AG04449 (cell line): ENCODE measurements around the gene DDIT4.

Experiments
- CTCF ChIA-PET: fragments of 350-600 bp; formaldehyde crosslinking; extraction: SDS; loops from one replicate; lab custom pipeline; 2021; ENCODE audit warnings: antibody characterized with exemption; lab: Yijun Ruan, JAX
- POLR2A ChIA-PET: fragments of 400-600, 350-600 bp; formaldehyde crosslinking; extraction: SDS; loops from one replicate; lab custom pipeline; 2020; ENCODE audit warnings: antibody characterized with exemption, inconsistent platforms; lab: Yijun Ruan, JAX
- DNase-seq: peaks from one replicate; pipeline ENCODE4 v3.0.0-alpha.2; 2010; ENCODE audit warnings: low read depth, low spot score
- H3K4me3 ChIP-seq: 2 replicates; pipeline ENCODE4 v1.5.1; 2011; ENCODE audit warnings: low read depth, mild to moderate bottlenecking, control low read depth, low read length
- CTCF ChIP-seq: IDR thresholded peaks from one replicate; pipeline ENCODE4 v1.5.1; 2011; ENCODE audit warnings: mild to moderate bottlenecking, moderate library complexity, low read length, control low read depth, inconsistent platforms; ENCODE audit not compliant: insufficient read depth; ENCODE audit errors: missing control alignments

DDIT4 gene

GRCh38 chr10:72229261-72230251 is 44.2 kb upstream of the DDIT4 start:
- TF ChIP-seq CTCF: no peak
- ChIA-PET POLR2A (no interaction called here), CTCF (interaction anchor here (0.6 to 2.0 kb wide), 10 partner anchors 8 to 392 kb away, joined by 3 to 11 read pairs (median 6); no protein-coding TSS in a partner anchor)
- H3K4me3 ChIP-seq: no peak overlapping the region
- DNase-seq: no peak

DNA sequence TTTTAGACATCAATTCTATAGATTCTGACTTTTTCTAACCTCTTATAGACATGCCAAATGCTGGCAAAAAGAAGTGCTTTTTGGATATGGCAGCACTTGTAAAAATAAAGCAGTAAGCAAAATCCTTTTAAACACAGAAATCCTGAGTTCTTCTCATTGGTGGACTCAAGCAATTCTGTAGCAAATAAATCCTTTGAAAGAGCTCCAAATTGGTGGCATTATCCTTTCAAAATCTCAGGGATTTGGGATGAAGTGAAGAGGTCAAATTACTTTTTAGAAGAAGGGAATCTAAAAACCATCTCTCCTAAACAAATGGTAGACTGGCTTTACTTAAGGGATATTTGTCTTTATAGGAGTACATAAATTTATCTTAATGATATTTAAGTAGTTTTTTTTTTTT is 40.1 kb upstream of the DDIT4 start:
- DNase-seq: no peak
- H3K4me3 ChIP-seq: no peak overlapping the region
- CTCF ChIA-PET: interaction anchor here (0.6 to 0.9 kb wide), 2 partner anchors 337 to 1171 kb away, joined by 3 to 4 read pairs; no protein-coding TSS in a partner anchor
- no peak for TF ChIP-seq CTCF
- POLR2A ChIA-PET: interaction anchor here (0.9 kb wide), 1 partner anchor 41 kb away, joined by 3 read pairs; no protein-coding TSS in a partner anchor

DNA sequence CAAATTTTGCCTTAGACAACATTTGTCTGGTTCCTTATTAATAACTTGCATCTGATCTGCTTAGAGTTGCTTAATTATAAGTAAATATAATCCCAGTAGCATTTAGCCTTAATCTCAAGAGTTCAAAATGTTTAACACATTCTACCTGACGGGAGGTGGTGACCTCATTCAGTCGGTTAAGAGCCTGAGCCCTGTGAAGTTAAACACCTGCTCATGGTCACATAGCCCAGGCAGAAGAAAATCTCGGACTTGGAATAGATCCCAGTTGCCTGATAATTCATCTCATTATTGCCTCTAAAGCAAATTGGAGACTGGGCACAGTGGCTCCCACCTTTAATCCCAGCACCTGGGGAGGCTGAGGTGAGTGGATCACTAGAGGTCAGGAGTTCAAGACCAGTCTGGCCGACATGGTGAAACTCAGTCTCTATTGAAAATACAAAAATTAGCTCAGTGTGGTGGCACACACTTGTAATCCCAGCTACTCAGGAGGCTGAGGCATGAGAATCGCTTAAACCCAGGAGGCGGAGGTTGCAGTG is 39.1 kb upstream of the DDIT4 start:
- no peak for TF ChIP-seq CTCF
- POLR2A ChIA-PET: no interaction called here
- no peak overlapping the region for H3K4me3 ChIP-seq
- DNase-seq: no peak
- CTCF ChIA-PET: no interaction called here

GRCh38 chr10:72235544-72236279 is 38.0 kb upstream of the DDIT4 start:
- no peak overlapping the region for H3K4me3 ChIP-seq
- CTCF ChIA-PET: interaction anchor here (1.2 to 1.5 kb wide), 2 partner anchors 12 to 339 kb away, joined by 3 to 6 read pairs; no protein-coding TSS in a partner anchor
- TF ChIP-seq CTCF: no peak
- DNase-seq: no peak
- POLR2A ChIA-PET: no interaction called here

- no peak for TF ChIP-seq CTCF
- CTCF ChIA-PET: interaction anchor here (0.8 to 2.1 kb wide), 7 partner anchors 9 to 190 kb away, joined by 3 to 8 read pairs (median 4); no protein-coding TSS in a partner anchor
- no peak overlapping the region for H3K4me3 ChIP-seq
- DNase-seq: no peak
- POLR2A ChIA-PET: no interaction called here
Observed at GRCh38 chr10:72238392-72239175, 35.1 kb upstream of the DDIT4 start.
